Testis (tissue), 3 donors: Measurements from ENCODE around the gene ITGB2. TPM values are rescaled to one million over a fixed set of nuclear protein-coding genes. Genes with fewer than 3 reads are reported as not detected.

Source experiments
- DNase-seq: peaks from one replicate; pipeline ENCODE4 v3.0.0-alpha.2; 2019
- H3K27ac ChIP-seq, 2 donors: fragments of 200-600 bp; sonication (generic); one replicate each; pipeline ENCODE4 v1.5.1; 2019
- H3K27me3 ChIP-seq: fragments of 200-600 bp; sonication (generic); one replicate; pipeline ENCODE4 v1.5.1; 2019
- H3K36me3 ChIP-seq: fragments of 200-600 bp; sonication (generic); one replicate; pipeline ENCODE4 v1.5.1; 2017; ENCODE audit warnings: low read depth; ENCODE audit errors: missing control alignments
- H3K4me1 ChIP-seq: fragments of 200-600 bp; sonication (generic); one replicate; pipeline ENCODE4 v1.5.1; 2019
- H3K4me3 ChIP-seq, 2 donors: fragments of 200-600 bp; sonication (generic); one replicate each; pipeline ENCODE4 v1.5.1; 2017 to 2019
- H3K9me3 ChIP-seq: fragments of 200-600 bp; sonication (generic); one replicate; pipeline ENCODE4 v1.5.1; 2017
- CTCF ChIP-seq, 3 experiments: fragments of 450-650 bp in 2 of 3; fragments of 200-600 bp in 1 of 3; sonication (generic) in 1 of 3; IDR thresholded peaks; one replicate each; pipeline ENCODE4 v1.5.1; 2016 to 2019; ENCODE audit warnings: antibody characterized with exemption in 3 of 3, mild to moderate bottlenecking in 2 of 3, moderate library complexity in 1 of 3
- POLR2A ChIP-seq: fragments of 450-650 bp; IDR thresholded peaks from one replicate; pipeline ENCODE4 v1.6.1; 2017; ENCODE audit warnings: antibody characterized with exemption, mild to moderate bottlenecking, moderate library complexity
- WGBS, 2 donors: methylation state at CpG; one replicate each; pipeline ENCODE4 v1.1.5; 2018; 5-methylcytosine and 5-hydroxymethylcytosine counted together
- intact Hi-C: fragments of 100-400 bp; cut with DNase I; formaldehyde crosslinking; loops from one replicate; pipeline ENCODE4 v1.15.1; 2023; ENCODE audit warnings: low total_unique reads
- polyA plus RNA-seq: library from polyadenylated mRNA; stranded (reverse); fragments of 350-450 nt; fragmentation: Illumina TruSeq; extraction: RNeasy Lipid Tissue Mini Kit (QIAGEN cat#74804); gene quantifications from one replicate; pipeline ENCODE4 v1.2.3, GENCODE V29; 2014; ENCODE audit warnings: low read depth, low replicate concordance; ENCODE audit not compliant: insufficient read depth
- total RNA-seq, 2 donors: library from RNA; depleted of rRNA; stranded (reverse); fragments of >200 nt; gene quantifications; one replicate each; pipeline ENCODE4 v1.2.3, GENCODE V29; 2016

Gene ITGB2
- total and polyA plus RNA-seq, 3 donors from 2014 or later: 5.6 to 29.5 (median 27.4) TPM

- 0 to 2% methylated on average over 7 to 67 of the region's 123 CpGs for WGBS, 2 donors
- Histone ChIP-seq H3K9me3 (no peaks in the 10 kb centered on the region), H3K27ac (peak within 1 kb of the TSS; percentile 73 to 98), H3K27me3 (no peaks in the 10 kb centered on the region), H3K4me3 (peak within 1 kb of the TSS; percentile 92 to 97), H3K36me3 (no peaks in the 10 kb centered on the region), H3K4me1 (peaks cover 41% of the 10 kb centered on the region)
- TF ChIP-seq POLR2A (peak; percentile 52), CTCF (IDR thresholded peaks at IDR 0.05) (no peak)
- intact Hi-C loops: loop anchor here (5.0 kb wide), 2 partner anchors 56 to 71 kb away; partner anchors contain the start of genes SUMO3 and UBE2G2
- peak; percentile 97 for DNase-seq
Measured at GRCh38 chr21:44873356-44874239, 47.1 kb downstream of the ITGB2 start, which contains the start of gene PTTG1IP. PTTG1IP (minus strand) TSS chr21:44873690; CDS start chr21:44873616, 74 bp downstream.

- WGBS, 2 donors: 0 to 1% methylated on average over 23 to 53 of the region's 65 CpGs
- H3K4me1 ChIP-seq: peaks cover 36% of the 10 kb centered on the region
Measured at GRCh38 chr21:44872649-44873355, 47.9 kb downstream of the ITGB2 start.

GRCh38 chr21:44872323-44872648, 48.4 kb downstream of the ITGB2 start:
- peaks cover 34% of the 10 kb centered on the region for H3K4me1 ChIP-seq
- intact Hi-C loops: loop anchor here (5.0 kb wide), 2 partner anchors 55 to 70 kb away; partner anchors contain the start of genes SUMO3 and UBE2G2

More at GRCh38 chr21:44872649-44873355, 47.9 kb downstream of the ITGB2 start:
- Histone ChIP-seq H3K36me3 (no peaks in the 10 kb centered on the region), H3K4me3 (peak overlapping the region; percentile 92 to 97), H3K27me3 (no peaks in the 10 kb centered on the region), H3K9me3 (no peaks in the 10 kb centered on the region), H3K27ac (peak overlapping the region; percentile 73 to 98)
- DNase-seq: peak; percentile 57
- no peak for TF ChIP-seq CTCF (IDR thresholded peaks at IDR 0.05)
- TF ChIP-seq POLR2A: no peak
- intact Hi-C loops: loop anchor here (5.0 kb wide), 2 partner anchors 56 to 71 kb away; partner anchors contain the start of genes SUMO3 and UBE2G2

More at GRCh38 chr21:44872323-44872648, 48.4 kb downstream of the ITGB2 start:
- Histone ChIP-seq H3K9me3 (no peaks in the 10 kb centered on the region), H3K36me3 (no peaks in the 10 kb centered on the region), H3K27me3 (no peaks in the 10 kb centered on the region), H3K27ac (peak overlapping the region; percentile 73 to 98), H3K4me3 (peak overlapping the region; percentile 92 to 97)
- 8 to 13% methylated on average over 3 of the region's 3 CpGs for WGBS, 2 donors
- DNase-seq: no peak
- TF ChIP-seq POLR2A (no peak), CTCF (IDR thresholded peaks at IDR 0.05) (no peak)
